Activated naive CD4-positive, alpha-beta T cell treated with anti-CD3 and anti-CD28 coated beads for 36 hours (primary cell): ENCODE results near the gene KCNK6. TPM values are rescaled to one million over a fixed set of nuclear protein-coding genes. Genes with fewer than 3 reads are reported as not detected.
A peak's percentile ranks its signal among the peaks of the same experiment; 100 is the strongest.

Source experiments
- CTCF ChIA-PET: fragments of 350-600 bp; sonication (Branson Sonifier 250); formaldehyde crosslinking; loops from one replicate; lab custom pipeline; 2021; ENCODE audit warnings: antibody characterized with exemption; lab: Charles Lee
- DNase-seq: peaks from one replicate; pipeline ENCODE4 v3.0.0-alpha.2; 2020
- H3K27ac Mint-ChIP-seq: one replicate; pipeline ENCODE4 v1.8.0; 2021; ENCODE audit warnings: mild to moderate bottlenecking, mixed read lengths
- H3K27me3 Mint-ChIP-seq: one replicate; pipeline ENCODE4 v1.8.0; 2021; ENCODE audit warnings: low read depth, mixed read lengths
- H3K36me3 Mint-ChIP-seq: one replicate; pipeline ENCODE4 v1.8.0; 2021; ENCODE audit warnings: low read depth, mixed read lengths
- H3K4me1 Mint-ChIP-seq: one replicate; pipeline ENCODE4 v1.8.0; 2021; ENCODE audit warnings: low read depth, mixed read lengths
- H3K4me3 Mint-ChIP-seq: one replicate; pipeline ENCODE4 v1.8.0; 2021; ENCODE audit warnings: mild to moderate bottlenecking, moderate library complexity, mixed read lengths
- H3K9me3 Mint-ChIP-seq: one replicate; pipeline ENCODE4 v1.8.0; 2021; ENCODE audit warnings: mixed read lengths
- intact Hi-C: fragments of 100-400 bp; cut with micrococcal nuclease; formaldehyde crosslinking; loops from one replicate; pipeline ENCODE4 v1.15.1; 2023
- total RNA-seq, 2 experiments: library from RNA; stranded (reverse); gene quantifications; one replicate each; pipeline ENCODE4 v1.2.3, GENCODE V29; 2021

Gene KCNK6
- total RNA-seq, 2 experiments from 2014 or later, result 4.7 to 5.8 TPM

DNA sequence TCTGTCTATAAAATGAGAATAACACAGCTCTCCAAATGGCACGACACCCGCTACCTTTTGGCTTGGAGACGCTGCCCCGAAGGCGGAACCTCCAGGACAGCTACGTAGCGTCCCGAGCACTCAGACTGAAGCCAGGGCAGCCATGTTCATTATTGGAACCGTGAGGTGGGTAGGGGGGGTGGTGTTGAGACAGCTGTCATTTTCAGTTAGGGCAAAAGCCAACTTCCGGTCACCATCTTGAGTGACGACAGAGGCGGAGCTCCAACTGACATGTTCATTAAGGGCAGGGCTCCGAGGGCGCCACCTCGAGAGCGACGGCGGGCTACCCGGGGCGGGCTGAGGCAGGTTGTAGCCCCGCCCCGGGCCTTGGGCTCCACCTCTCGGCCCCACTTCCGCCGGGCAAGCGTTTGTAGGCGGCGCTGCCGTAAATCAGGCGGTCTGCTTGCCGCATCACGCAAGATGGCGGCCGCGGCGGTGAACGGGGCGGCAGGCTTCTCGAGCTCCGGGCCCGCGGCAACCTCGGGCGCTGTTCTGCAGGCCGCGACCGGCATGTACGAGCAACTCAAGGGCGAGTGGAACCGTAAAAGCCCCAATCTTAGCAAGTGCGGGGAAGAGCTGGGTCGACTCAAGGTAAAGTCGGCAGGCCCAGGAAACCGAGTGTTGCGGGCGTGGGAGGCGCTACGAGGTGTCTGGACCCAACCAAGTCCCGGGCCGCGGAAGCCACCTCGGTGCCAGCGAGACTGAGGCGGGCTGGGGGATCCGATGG is 54.9 kb downstream of the KCNK6 start, which contains the start of gene PSMD8:
Gene PSMD8 (plus strand): TSS at position 240 of the 766 bp plus-strand sequence. CDS start 31 bp downstream, at position 271.
- Mint-ChIP-seq H3K4me3 (peak within 1 kb of the TSS; percentile 98), H3K27ac (peak within 1 kb of the TSS; percentile 93), H3K9me3 (no peaks in the 10 kb centered on the region), H3K4me1 (peaks cover 31% of the 10 kb centered on the region), H3K36me3 (peaks cover 31% of the 10 kb centered on the region), H3K27me3 (no peaks in the 10 kb centered on the region)
- CTCF ChIA-PET, result interaction anchor here (0.6 to 2.3 kb wide), 18 partner anchors 10 to 1062 kb away, joined by 3 to 26 read pairs (median 3); partner anchors contain the start of genes CATSPERG, FAM98C and GGN
- peak; percentile 100 for DNase-seq
- intact Hi-C loops, result loop anchor here (1.0 to 10.0 kb wide), 8 partner anchors 13 to 480 kb away; partner anchors contain the start of genes FAM98C and SPINT2

DNA sequence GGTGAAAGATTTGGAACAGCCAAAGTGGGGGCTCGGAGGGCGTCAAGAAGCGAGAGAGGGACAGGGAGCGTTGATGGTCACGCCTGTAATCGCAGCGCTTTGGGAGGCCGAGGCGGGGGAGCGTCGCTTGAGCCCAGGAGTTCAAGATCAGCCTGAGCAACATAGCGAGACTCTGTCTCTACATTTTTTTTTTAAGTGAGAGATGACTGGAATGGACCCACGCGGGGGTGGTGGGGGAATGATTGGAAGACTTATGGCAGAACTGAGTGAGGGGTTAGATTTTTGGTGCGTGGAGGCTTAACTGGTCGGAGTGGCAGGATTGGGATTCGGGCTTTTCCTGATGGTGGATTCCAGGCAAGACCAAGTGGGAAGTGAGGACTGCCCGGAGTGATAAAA is 55.5 kb downstream of the KCNK6 start:
- peak overlapping the region; percentile 98 for H3K4me3 Mint-ChIP-seq
- peak overlapping the region; percentile 93 for H3K27ac Mint-ChIP-seq
- peak; percentile 33 for DNase-seq
- H3K27me3 Mint-ChIP-seq, result no peaks in the 10 kb centered on the region
- H3K9me3 Mint-ChIP-seq, result no peaks in the 10 kb centered on the region
- H3K4me1 Mint-ChIP-seq, result peaks cover 32% of the 10 kb centered on the region
- peaks cover 35% of the 10 kb centered on the region for H3K36me3 Mint-ChIP-seq
- CTCF ChIA-PET, result interaction anchor here (0.7 to 2.3 kb wide), 5 partner anchors 27 to 259 kb away, joined by 3 to 26 read pairs (median 9); partner anchors contain the start of genes CATSPERG and FAM98C
- intact Hi-C loops, result loop anchor here (10.0 kb wide), 1 partner anchor 480 kb away; no protein-coding TSS in a partner anchor

DNA sequence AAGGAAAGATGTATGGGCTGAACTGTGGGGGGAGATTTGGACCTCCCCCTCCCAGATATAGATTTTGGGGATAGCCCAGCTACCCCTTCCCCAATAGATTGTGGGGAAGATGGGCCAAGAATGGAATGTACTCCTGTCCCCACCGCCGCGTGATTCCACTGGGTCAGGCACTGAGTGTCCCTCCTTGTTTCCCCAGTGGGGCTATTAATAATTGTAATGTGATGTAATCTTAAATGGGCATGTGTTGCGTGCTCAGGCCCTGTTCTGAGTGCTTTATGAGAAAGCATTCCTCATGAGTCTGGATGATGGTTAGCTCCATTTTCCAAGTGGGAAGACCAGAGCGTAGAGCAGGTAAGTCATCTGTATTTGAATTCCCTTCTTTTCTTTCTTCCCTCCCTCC is 56.1 kb downstream of the KCNK6 start:
- H3K4me1 Mint-ChIP-seq, result peaks cover 32% of the 10 kb centered on the region
- H3K27ac Mint-ChIP-seq, result no peak overlapping the region
- H3K9me3 Mint-ChIP-seq, result no peaks in the 10 kb centered on the region
- H3K36me3 Mint-ChIP-seq, result peaks cover 39% of the 10 kb centered on the region
- CTCF ChIA-PET, result interaction anchor here (0.6 to 1.7 kb wide), 4 partner anchors 27 to 142 kb away, joined by 3 to 8 read pairs (median 4); partner anchors contain the start of genes CATSPERG and FAM98C
- H3K27me3 Mint-ChIP-seq, result no peaks in the 10 kb centered on the region
- DNase-seq, result no peak
- peak overlapping the region; percentile 98 for H3K4me3 Mint-ChIP-seq
- intact Hi-C loops, result loop anchor here (10.0 kb wide), 1 partner anchor 479 kb away; no protein-coding TSS in a partner anchor

DNA sequence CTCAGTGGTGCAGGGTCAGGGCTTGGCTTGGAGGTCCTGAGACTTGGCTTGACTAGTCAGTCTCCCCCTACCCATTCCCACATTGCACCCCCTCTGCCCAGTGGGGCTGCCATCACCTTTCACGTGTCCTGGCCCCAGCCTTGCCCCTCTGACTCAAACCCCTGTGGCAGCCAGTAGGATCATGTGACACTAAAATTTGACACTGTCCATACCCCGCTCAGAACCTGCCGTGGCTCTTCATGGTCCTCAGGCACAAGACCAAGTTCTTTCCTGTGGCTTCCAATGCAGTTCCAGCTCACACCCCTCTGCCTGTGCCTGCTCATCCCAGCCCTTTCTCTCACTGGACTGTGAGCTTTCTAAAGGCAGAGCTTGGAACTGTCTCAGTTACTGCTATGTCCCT is 56.9 kb downstream of the KCNK6 start:
- intact Hi-C loops, result loop anchor here (10.0 kb wide), 1 partner anchor 478 kb away; no protein-coding TSS in a partner anchor
- Mint-ChIP-seq H3K4me3 (peak overlapping the region; percentile 98), H3K27me3 (no peaks in the 10 kb centered on the region), H3K4me1 (peaks cover 32% of the 10 kb centered on the region), H3K36me3 (peaks cover 46% of the 10 kb centered on the region), H3K27ac (no peak overlapping the region), H3K9me3 (no peaks in the 10 kb centered on the region)
- no peak for DNase-seq
- CTCF ChIA-PET, result interaction anchor here (1.3 to 1.7 kb wide), 3 partner anchors 26 to 143 kb away, joined by 3 to 8 read pairs (median 4); partner anchors contain the start of genes CATSPERG and FAM98C

DNA sequence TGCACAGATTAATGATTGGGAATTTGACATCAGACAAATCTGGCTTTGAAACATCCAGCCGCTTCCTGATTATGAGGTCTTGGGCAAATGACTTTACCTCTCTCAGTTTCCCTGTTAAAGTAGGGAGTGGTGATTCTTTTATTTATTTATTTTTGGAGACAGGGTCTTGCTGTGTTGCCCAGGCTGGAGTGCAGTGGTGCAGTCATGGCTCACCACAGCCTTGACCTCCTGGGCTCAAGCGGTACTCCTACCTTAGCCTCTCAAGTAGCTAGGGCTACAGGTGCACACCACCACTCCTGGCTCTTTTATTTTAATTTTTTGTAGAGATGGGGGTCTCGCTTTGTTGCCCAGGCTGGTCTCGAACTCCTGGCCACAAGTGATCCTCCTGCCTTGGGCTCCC is 57.4 kb downstream of the KCNK6 start:
- Mint-ChIP-seq H3K36me3 (peaks cover 51% of the 10 kb centered on the region), H3K27ac (no peak overlapping the region), H3K9me3 (no peaks in the 10 kb centered on the region), H3K27me3 (no peaks in the 10 kb centered on the region), H3K4me1 (peaks cover 32% of the 10 kb centered on the region), H3K4me3 (no peak overlapping the region)
- intact Hi-C loops, result loop anchor here (10.0 kb wide), 1 partner anchor 478 kb away; no protein-coding TSS in a partner anchor
- CTCF ChIA-PET, result interaction anchor here (1.7 kb wide), 1 partner anchor 26 kb away, joined by 8 read pairs; the partner anchor contains the start of gene FAM98C
- DNase-seq, result no peak

DNA sequence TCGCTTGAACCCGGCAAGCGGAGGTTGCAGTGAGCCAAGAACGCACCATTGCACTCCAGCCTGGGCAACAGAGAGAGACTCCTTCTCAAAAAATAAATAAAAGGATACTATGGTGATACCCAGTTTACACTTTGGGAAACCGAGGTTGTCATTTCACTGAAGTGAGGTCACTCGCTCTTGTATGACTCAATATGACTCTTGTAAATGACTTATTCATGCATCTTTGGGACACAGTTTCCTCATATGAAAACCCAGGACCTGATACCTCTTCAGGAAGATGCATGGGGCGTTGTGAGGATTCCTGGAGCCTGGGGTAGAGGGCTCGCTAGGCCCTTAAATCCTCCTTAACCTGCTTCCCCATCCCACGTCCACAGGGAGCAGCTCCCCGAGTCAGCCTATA is 59.2 kb downstream of the KCNK6 start:
- no peaks in the 10 kb centered on the region for H3K27me3 Mint-ChIP-seq

DNA sequence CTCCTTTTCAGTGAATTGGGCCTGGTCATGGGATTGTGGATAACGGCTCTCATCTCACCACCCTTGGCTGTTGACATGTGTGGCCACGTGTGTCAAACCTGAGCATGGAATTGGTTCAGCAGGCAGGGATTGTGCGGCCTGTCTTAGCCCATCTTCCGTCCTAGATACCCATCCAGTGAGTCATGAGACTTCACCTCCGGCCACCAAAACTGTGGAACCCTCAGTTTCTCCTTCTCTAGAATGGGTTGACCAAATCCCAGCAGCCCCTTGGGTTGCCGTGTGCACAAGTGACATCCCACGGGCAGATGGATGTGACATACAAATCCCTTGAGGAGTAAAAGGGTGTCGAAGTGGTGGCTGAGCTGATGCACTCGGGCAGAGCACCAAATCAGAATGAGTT is 61.5 kb downstream of the KCNK6 start:
- no peak overlapping the region for H3K4me3 Mint-ChIP-seq
- no peak overlapping the region for H3K27ac Mint-ChIP-seq
- DNase-seq, result no peak
- peaks cover 62% of the 10 kb centered on the region for H3K36me3 Mint-ChIP-seq
- no peaks in the 10 kb centered on the region for H3K9me3 Mint-ChIP-seq
- intact Hi-C loops, result loop anchor here (10.0 kb wide), 1 partner anchor 476 kb away; the partner anchor contains the start of genes SIPA1L3 and WDR87
- H3K27me3 Mint-ChIP-seq, result no peaks in the 10 kb centered on the region
- H3K4me1 Mint-ChIP-seq, result peaks cover 18% of the 10 kb centered on the region
- CTCF ChIA-PET, result no interaction called here

More for the DNA sequence above, 59.2 kb downstream of the KCNK6 start:
- H3K4me1 Mint-ChIP-seq, result peaks cover 32% of the 10 kb centered on the region
- H3K27ac Mint-ChIP-seq, result no peak overlapping the region
- no peak for DNase-seq
- no peak overlapping the region for H3K4me3 Mint-ChIP-seq
- no peaks in the 10 kb centered on the region for H3K9me3 Mint-ChIP-seq
- peaks cover 65% of the 10 kb centered on the region for H3K36me3 Mint-ChIP-seq
- intact Hi-C loops, result loop anchor here (10.0 kb wide), 1 partner anchor 476 kb away; no protein-coding TSS in a partner anchor
- CTCF ChIA-PET, result no interaction called here

Other genes starting within 250 kb of the KCNK6 start
- under 1 TPM; 0.41 to 0.77 TPM for gene DPF1, start 95.6 kb upstream of the KCNK6 start, total RNA-seq
- not detected for gene PPP1R14A, start 63.5 kb upstream of the KCNK6 start, total RNA-seq
- gene SPINT2, start 55.3 kb upstream of the KCNK6 start, total RNA-seq, result 10 to 100 TPM; 35.3 to 36.5 TPM
- not detected for gene C19orf33, start 15.6 kb upstream of the KCNK6 start, total RNA-seq
- gene YIF1B, start 3.9 kb upstream of the KCNK6 start, total RNA-seq, result 10 to 100 TPM; 56.0 to 61.1 TPM
- gene CATSPERG, start 16.0 kb downstream of the KCNK6 start, total RNA-seq, result 1 to 10 TPM; 2.5 to 2.7 TPM
- 100 to 1,000 TPM; 194 to 204 TPM for gene PSMD8, start 54.7 kb downstream of the KCNK6 start, total RNA-seq
- under 1 TPM; 0.26 to 0.40 TPM for gene GGN, start 68.2 kb downstream of the KCNK6 start, total RNA-seq
- 1 to 10 TPM; 1.6 to 1.7 TPM for gene SPRED3, start 68.9 kb downstream of the KCNK6 start, total RNA-seq
- gene FAM98C, start 83.2 kb downstream of the KCNK6 start, total RNA-seq, result 10 to 100 TPM; 21.5 to 27.0 TPM
- under 1 TPM; 0.30 to 0.41 TPM for gene RASGRP4, start 106.4 kb downstream of the KCNK6 start, total RNA-seq
- gene RYR1, start 113.8 kb downstream of the KCNK6 start, total RNA-seq, result 1 to 10 TPM in 1 of 2 experiments, under 1 TPM in 1; 0.96 to 1.6 TPM